BE2C (cell line): ENCODE measurements around the gene PDE8A.

Source experiments
- DNase-seq: peaks from one replicate; pipeline ENCODE4 v3.0.0-alpha.2; 2020
- H3K27me3 ChIP-seq: fragments of 250-450 bp; sonication (Bioruptor Pico); 2 replicates; pipeline ENCODE4 v1.5.1; 2020; ENCODE audit warnings: mild to moderate bottlenecking
- H3K36me3 ChIP-seq: fragments of 250-450 bp; sonication (Bioruptor Pico); 2 replicates; pipeline ENCODE4 v1.5.1; 2020; ENCODE audit warnings: mild to moderate bottlenecking
- H3K4me1 ChIP-seq: fragments of 250-450 bp; sonication (Bioruptor Pico); 2 replicates; pipeline ENCODE4 v1.5.1; 2020
- H3K4me3 ChIP-seq: 2 replicates; pipeline ENCODE4 v1.5.1; 2011; ENCODE audit warnings: low read depth, low read length
- H3K9me3 ChIP-seq: fragments of 250-450 bp; sonication (Bioruptor Pico); 2 replicates; pipeline ENCODE4 v1.5.1; 2020
- CTCF ChIP-seq: IDR thresholded peaks from 2 replicates; pipeline ENCODE4 v1.5.1; 2012; ENCODE audit warnings: mild to moderate bottlenecking, low read depth, low read length

Gene PDE8A

GRCh38 chr15:85033148-85033547 is 51.5 kb downstream of the PDE8A start:
- H3K27me3 ChIP-seq = no peaks in the 10 kb centered on the region
- peaks cover 4% of the 10 kb centered on the region; the same call in 1 of the 2 replicates for H3K4me1 ChIP-seq
- no peaks in the 10 kb centered on the region for H3K9me3 ChIP-seq
- H3K36me3 ChIP-seq = no peaks in the 10 kb centered on the region
- H3K4me3 ChIP-seq = no peak overlapping the region
- no peak for TF ChIP-seq CTCF
- DNase-seq = no peak

DNA sequence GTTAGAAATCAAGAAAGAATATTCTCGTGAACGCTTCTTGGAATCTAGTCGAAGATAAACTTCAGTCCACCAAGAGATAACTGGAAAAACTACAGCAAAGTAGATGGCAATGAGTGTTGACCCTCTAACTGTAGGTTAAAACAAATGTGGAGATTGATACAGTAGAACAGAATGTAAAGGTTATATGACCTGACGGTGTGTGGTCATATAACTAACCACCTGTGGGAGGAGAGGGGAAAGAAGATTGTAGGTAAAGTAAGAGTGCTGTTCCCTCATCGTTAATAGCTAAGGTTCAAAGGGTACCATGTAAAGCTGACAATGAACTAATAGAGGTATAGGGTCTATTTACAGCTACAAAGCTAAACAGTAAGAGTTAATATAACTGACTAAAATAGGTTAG is 52.6 kb downstream of the PDE8A start:
- peaks cover 4% of the 10 kb centered on the region; the same call in 1 of the 2 replicates for H3K4me1 ChIP-seq
- H3K4me3 ChIP-seq = no peak overlapping the region
- no peaks in the 10 kb centered on the region for H3K36me3 ChIP-seq
- DNase-seq = no peak
- no peak for TF ChIP-seq CTCF
- no peaks in the 10 kb centered on the region for H3K27me3 ChIP-seq
- no peaks in the 10 kb centered on the region for H3K9me3 ChIP-seq

DNA sequence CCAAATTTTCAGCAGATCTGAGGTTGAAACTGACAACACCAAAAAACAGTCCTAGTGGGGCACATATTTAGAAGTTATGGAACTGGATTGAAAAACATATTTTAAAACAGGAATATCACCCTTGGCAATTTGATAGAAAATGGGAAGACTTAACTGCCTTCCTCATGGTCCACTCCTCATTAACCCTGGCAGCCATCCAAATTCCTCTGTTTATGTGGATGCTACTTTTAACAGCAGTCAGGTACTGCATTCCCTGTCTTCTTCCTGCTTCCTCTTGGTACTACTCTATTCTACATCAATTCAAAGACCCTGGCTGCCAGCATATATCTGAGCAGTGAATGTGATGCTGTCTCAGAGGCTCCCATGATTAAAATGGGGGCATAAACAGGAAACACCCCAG is 54.3 kb downstream of the PDE8A start:
- H3K36me3 ChIP-seq = no peaks in the 10 kb centered on the region
- H3K9me3 ChIP-seq = no peaks in the 10 kb centered on the region
- TF ChIP-seq CTCF = no peak
- H3K4me3 ChIP-seq = no peak overlapping the region
- H3K4me1 ChIP-seq = no peaks in the 10 kb centered on the region
- no peaks in the 10 kb centered on the region for H3K27me3 ChIP-seq
- no peak for DNase-seq

GRCh38 chr15:85036716-85037115 is 55.1 kb downstream of the PDE8A start:
- no peaks in the 10 kb centered on the region for H3K9me3 ChIP-seq
- H3K27me3 ChIP-seq = no peaks in the 10 kb centered on the region
- no peak for TF ChIP-seq CTCF
- H3K4me3 ChIP-seq = no peak overlapping the region
- DNase-seq = no peak
- H3K4me1 ChIP-seq = no peaks in the 10 kb centered on the region
- H3K36me3 ChIP-seq = no peaks in the 10 kb centered on the region

GRCh38 chr15:85037641-85038040 is 56.0 kb downstream of the PDE8A start:
- Histone ChIP-seq H3K27me3 (no peaks in the 10 kb centered on the region), H3K9me3 (no peaks in the 10 kb centered on the region), H3K4me1 (no peaks in the 10 kb centered on the region), H3K4me3 (no peak overlapping the region), H3K36me3 (no peaks in the 10 kb centered on the region)
- no peak for TF ChIP-seq CTCF
- no peak for DNase-seq

GRCh38 chr15:85041230-85041629 is 59.6 kb downstream of the PDE8A start:
- TF ChIP-seq CTCF = no peak

More at GRCh38 chr15:85041230-85041629, 59.6 kb downstream of the PDE8A start:
- H3K4me3 ChIP-seq = no peak overlapping the region
- H3K4me1 ChIP-seq = no peaks in the 10 kb centered on the region
- no peaks in the 10 kb centered on the region for H3K27me3 ChIP-seq
- H3K36me3 ChIP-seq = no peaks in the 10 kb centered on the region
- no peak for DNase-seq
- H3K9me3 ChIP-seq = no peaks in the 10 kb centered on the region
